Measurements from ENCODE around the gene KRT33B. TPM values are rescaled to one million over a fixed set of nuclear protein-coding genes. Genes with fewer than 3 reads are reported as not detected.

The KRT33B gene
- total and polyA plus RNA-seq, 11 donors, result not detected

- intact Hi-C loops (cut with DNase I), result no loop called here
- H3K9me3 ChIP-seq, result peaks cover 0 to 10% (median 0%) of the 10 kb centered on the region in 12 donors
- H3K27ac ChIP-seq, result peak overlapping the region in 1 of 12 donors; percentile 67
- no peaks in the 10 kb centered on the region for H3K27me3 ChIP-seq
- 74 to 79% (median 76%) methylated on average over 7 of the region's 7 CpGs for WGBS, 4 donors
- ATAC-seq, result no peak
- no peak for DNase-seq
- TF ChIP-seq POLR2A (IDR thresholded peaks at IDR 0.05), result no peak
- no peak for TF ChIP-seq CTCF (IDR thresholded peaks at IDR 0.05)
- H3K36me3 ChIP-seq, result no peaks in the 10 kb centered on the region
- peaks cover 0 to 25% (median 0%) of the 10 kb centered on the region in 12 donors for H3K4me1 ChIP-seq
- no peak overlapping the region for H3K4me3 ChIP-seq
Observed at GRCh38 chr17:41340934-41341861, 28.4 kb downstream of the KRT33B start.

GRCh38 chr17:41340494-41340893, 29.1 kb downstream of the KRT33B start:
- no peak for DNase-seq
- no peak for ATAC-seq
- H3K4me1 ChIP-seq, result peaks cover 0 to 25% (median 0%) of the 10 kb centered on the region in 12 donors
- peaks cover 0 to under 1% (median 0%) of the 10 kb centered on the region in 9 donors for H3K27me3 ChIP-seq
- intact Hi-C loops (cut with DNase I), result no loop called here
- TF ChIP-seq CTCF (IDR thresholded peaks at IDR 0.05), result no peak
- TF ChIP-seq POLR2A (IDR thresholded peaks at IDR 0.05), result no peak
- 42 to 53% (median 51%) methylated on average over 3 of the region's 3 CpGs for WGBS, 4 donors
- H3K36me3 ChIP-seq, result no peaks in the 10 kb centered on the region
- peak overlapping the region in 1 of 12 donors; percentile 67 for H3K27ac ChIP-seq
- no peak overlapping the region for H3K4me3 ChIP-seq
- peaks cover 0 to 10% (median 0%) of the 10 kb centered on the region in 12 donors for H3K9me3 ChIP-seq

- ATAC-seq (no peak), DNase-seq (no peak)
- Histone ChIP-seq H3K4me3 (no peak overlapping the region), H3K27ac (peak overlapping the region in 1 of 12 donors; percentile 67), H3K4me1 (peaks cover 0 to 25% (median 0%) of the 10 kb centered on the region in 12 donors), H3K27me3 (peaks cover 0 to 5% (median 0%) of the 10 kb centered on the region in 9 donors), H3K9me3 (peaks cover 0 to 10% (median 0%) of the 10 kb centered on the region in 12 donors), H3K36me3 (no peaks in the 10 kb centered on the region)
- 48 to 59% (median 58%) methylated on average over 2 of the region's 2 CpGs for WGBS, 4 donors
- no peak for TF ChIP-seq POLR2A (IDR thresholded peaks at IDR 0.05)
- no peak for TF ChIP-seq CTCF (IDR thresholded peaks at IDR 0.05)
- intact Hi-C loops (cut with DNase I), result no loop called here
Observed at GRCh38 chr17:41339571-41340172, 29.9 kb downstream of the KRT33B start.

GRCh38 chr17:41338961-41339485, 30.6 kb downstream of the KRT33B start:
- Histone ChIP-seq H3K27ac (peak overlapping the region in 1 of 12 donors; percentile 67), H3K4me3 (no peak overlapping the region), H3K4me1 (peaks cover 0 to 25% (median 0%) of the 10 kb centered on the region in 12 donors), H3K9me3 (peaks cover 0 to 10% (median 0%) of the 10 kb centered on the region in 12 donors), H3K27me3 (peaks cover 0 to 6% (median 0%) of the 10 kb centered on the region in 9 donors), H3K36me3 (no peaks in the 10 kb centered on the region)
- TF ChIP-seq CTCF (IDR thresholded peaks at IDR 0.05) (no peak), POLR2A (IDR thresholded peaks at IDR 0.05) (no peak)
- ATAC-seq, result no peak
- intact Hi-C loops (cut with DNase I), result no loop called here
- DNase-seq, result no peak
- WGBS, 4 donors, result 51 to 63% (median 55%) methylated on average over 5 of the region's 5 CpGs

Measured in heart left ventricle (tissue), 16 donors.